Activated effector memory CD4-positive, alpha-beta T cell treated with anti-CD3 and anti-CD28 coated beads, Interleukin-2, amount 50 U/mL, for 16 hours (primary cell): Measurements from ENCODE around the gene CHCHD6.

ENCODE experiments used
- DNase-seq: peaks from one replicate; pipeline ENCODE4 v3.0.0-alpha.2; 2020

CHCHD6 gene

DNA sequence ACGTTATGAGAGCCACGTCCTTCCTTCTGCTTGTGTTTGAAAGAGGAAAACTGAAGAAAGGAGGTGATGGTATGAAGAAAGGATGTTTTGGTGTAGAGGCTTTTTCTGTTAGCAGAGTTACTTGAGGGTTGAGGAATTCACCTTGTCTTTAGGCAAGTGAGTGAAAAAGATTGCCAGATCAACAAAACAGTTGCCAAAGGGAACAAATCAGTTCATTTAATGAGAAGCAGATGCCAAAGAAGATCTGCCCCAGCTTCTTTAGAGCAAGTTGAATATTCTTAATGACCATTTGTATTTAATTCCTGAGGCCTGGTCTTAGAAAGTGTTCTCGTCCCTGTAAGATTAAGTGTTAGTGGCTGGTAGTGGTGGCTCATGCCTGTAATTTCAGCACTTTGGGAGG is 2.6 kb downstream of the CHCHD6 start:
- DNase-seq = no peak

DNA sequence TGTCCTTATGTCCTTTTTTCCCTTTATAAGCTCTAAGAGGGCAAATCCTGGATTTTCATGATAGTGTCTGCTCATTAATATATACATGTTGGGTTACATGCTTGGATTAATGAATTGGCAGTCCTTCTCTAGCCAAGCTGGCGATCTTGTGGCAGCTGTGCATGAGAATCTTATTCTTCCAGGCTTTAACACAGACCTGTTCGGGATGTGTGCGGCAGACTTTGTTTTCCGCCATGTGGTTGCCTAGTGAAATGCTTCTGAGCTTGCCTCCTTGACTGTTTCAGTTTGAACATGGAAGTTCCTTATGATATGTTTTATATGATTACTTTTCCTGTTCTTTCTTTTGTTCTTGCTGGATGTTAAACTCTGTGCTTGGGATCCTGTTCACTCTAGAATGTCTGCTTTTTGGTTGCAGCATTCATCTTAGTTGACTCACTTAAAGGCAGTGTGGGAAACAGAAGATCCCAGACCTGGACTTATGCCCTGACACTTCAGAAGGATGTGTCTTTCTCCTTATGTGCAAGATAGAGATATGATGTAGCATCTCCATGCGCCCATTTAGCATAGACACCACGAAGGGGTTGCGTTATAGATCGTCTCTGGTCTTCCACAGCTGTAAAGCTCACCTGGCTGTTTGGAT is 7.2 kb downstream of the CHCHD6 start:
- no peak for DNase-seq

DNA sequence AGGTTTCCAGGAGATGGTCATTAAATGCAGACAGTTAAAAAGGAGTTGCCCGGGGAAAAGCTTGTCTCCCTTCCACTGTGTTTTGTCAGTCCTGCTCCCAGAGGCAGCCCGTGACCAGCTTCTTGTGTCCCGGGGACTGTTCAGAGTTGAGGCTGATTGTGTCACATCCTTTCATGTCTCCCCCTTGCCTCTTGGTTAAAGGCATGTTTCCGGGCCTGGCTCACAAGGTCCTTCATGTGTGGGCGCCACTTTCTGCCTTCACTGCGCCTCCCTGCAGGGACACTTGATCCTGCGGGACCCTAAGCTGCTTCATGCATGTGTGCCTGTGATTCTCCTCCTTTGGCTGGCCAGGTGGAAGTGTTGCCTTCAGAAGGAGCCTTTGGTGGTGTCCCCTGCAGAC is 9.2 kb downstream of the CHCHD6 start:
- DNase-seq = no peak

DNA sequence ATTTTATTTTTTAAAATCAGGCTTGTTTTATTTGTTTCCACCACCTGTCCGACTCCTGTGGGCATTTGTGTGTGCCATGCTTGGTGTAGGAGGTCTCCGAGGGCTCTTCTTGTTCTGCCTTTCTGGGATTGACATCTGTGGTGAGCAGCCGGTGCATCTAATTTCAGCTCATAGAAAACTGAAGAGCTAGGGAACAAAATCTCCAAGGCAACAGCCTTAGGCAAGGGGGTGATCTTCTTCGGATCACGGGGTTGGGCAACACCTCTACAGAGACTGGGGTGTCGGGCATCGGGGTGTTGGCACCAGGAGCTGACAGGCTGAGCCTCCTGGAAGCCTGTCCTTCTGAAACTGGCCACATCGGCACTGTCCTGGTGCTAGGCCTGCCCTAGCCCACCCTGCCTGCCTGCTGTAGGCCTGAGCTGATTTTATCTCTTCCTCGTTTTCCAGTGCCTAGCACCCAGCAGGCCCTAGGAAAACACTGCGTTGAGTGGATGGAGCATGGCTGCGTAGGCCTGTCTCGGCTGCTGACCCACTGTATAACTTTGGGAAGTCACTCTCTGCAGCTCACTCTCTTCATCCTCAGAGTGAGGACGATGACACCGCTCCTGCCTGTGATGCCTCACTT is 10.3 kb downstream of the CHCHD6 start:
- DNase-seq = no peak

DNA sequence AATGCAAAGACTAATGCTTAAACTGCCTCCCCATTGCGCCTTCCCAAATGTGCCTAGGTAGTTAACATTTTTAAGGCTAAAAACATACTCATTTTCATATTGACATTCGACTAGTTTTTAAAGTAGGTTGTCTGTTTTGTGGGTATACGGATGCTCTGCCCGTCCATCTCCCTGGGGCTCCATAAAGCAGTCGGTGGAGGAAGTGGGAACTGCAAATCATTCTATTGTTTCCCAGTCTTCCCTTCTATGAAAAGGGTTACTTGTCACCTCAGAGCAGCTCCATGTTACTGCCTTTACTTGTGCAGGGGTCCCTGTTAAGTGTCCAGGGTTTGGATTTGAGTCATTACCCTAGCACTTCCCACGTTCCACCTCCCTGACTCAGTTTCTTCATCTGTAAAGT is 10.9 kb downstream of the CHCHD6 start:
- DNase-seq = no peak

DNA sequence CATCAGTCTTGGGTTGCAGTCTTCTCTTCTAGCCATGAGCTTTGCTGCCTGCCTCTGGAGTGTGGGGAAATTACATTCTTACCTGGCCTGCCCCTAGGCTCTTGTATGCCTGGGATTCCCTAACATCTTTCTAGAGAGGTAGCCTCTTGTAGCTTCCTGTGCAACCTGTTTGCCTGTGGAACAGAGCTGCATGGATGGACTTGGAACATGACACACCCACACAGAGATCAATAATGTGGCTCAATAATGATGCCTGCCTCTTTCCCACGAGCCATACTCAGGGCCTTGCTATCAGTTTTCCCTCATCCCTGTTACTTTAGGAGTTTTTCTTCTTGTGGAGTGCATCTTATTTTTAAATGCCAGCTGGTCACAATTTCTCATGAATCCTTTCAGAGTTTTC is 11.4 kb downstream of the CHCHD6 start:
- DNase-seq = no peak

DNA sequence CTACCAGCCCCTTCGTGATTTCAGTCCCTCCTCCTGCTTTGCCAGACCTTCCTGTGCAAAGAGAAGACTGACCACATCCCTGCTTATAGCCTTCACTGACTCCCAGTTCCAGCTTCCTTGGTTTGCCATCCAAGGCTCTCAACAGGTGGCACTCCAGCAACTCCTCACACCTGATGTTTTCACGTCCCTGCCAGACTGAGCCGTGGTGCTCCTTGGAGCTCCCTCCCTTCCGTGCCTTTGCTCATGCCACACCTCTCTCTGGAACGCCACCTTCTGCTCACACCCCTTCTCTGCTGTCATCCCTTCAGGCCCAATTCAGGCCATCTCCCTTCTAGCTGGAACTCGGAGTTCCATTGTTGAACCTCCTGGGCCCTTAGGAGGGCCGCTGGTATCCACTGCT is 12.0 kb downstream of the CHCHD6 start:
- DNase-seq = no peak

DNA sequence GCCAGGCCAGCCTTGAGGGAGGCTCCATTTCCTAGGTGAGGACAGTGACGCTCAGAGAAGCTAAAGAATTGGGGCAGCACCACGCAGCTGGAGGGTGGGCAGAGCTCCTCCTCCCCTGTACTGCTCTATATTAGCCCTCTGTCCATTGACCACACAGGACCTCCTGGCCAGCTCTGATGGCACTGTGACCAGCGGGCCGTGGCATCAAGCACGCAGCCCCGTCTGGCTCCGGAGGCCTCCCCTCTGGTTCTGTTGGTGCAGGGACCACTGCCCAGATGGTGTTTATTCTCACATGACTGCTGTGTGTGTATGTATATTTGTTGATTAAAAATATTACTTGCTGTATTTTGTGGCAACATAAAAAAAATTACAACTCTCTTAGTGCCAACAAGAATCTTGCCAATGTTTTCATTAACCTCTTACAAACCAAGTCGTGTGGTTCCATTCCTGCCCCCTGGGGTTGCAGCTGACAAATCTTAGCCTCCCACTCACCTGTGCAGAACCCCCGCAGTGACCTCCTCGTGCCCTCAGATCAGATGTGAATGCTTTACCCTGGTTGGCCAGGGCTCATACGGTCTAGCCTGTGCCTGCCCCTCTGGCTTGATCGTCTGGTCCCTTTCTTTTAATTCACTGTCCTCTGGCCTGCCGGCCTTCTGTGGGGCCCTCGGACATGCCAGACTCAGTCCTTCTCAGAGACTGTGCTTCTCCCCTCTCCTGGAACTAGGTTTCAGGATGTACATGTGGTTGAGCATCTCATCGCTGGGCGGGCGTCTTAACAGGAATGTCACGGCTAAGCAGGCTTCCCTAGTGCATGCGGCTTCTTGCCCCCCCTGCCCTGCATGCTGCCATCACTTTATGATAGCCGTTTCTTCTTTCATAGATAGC is 14.8 kb downstream of the CHCHD6 start:
- no peak for DNase-seq

DNA sequence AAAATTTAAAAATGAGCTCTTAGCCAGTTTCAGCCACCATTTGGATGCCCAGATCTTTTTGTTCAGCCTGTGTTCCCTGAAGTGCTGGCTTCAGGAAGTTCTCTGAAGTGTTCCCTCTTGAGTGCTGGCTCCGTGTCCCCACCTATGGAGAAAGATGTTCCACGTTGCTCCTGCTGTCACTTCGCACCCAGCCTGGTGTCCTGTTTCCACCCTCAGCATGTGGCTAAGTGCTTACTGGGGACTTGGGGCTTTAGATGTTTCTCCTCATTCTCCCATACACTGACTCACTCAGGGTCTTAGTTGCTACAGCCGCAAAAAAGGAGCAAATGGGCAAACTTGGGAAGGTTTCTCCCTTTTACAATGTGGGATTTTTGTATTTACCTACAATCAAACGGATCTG is 16.6 kb downstream of the CHCHD6 start:
- DNase-seq = no peak

DNA sequence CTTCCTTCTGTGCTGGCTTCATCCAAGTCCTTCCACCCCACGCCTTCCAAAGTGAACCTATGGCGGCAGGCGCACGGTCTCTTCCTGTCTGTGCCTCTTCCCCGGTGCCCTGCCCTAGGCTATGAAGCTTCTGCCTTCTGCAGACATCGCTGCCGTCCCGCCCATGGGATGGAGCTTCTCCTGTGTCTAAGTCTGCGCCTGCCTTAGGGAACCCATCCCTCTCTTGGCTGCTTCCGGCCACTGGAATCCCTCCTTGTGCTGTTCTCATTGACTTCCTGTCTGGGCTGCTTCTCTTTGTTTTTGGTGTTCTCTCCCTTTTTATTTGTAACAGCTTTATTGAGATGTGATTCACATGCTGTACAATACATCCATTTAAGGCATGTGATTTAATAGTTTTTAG is 17.2 kb downstream of the CHCHD6 start:
- DNase-seq = no peak

DNA sequence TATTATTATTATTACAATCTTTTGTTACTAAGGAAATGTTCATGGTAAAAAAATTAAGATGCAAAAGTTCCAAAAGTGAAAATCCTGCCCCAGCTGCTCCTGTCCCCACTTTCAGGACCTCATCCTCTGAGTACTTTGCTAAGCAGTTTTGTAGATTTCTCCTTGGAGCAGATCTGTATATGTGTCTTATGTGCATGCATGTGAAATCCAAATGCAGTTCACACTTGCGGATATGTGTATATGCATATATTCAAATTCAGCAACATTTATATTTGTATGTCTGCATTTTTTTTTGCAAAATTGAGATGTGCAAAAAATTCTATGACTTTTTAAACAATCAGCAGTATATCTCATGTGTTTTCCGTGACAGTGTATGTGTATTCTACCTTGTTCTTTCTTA is 19.2 kb downstream of the CHCHD6 start:
- DNase-seq = no peak

DNA sequence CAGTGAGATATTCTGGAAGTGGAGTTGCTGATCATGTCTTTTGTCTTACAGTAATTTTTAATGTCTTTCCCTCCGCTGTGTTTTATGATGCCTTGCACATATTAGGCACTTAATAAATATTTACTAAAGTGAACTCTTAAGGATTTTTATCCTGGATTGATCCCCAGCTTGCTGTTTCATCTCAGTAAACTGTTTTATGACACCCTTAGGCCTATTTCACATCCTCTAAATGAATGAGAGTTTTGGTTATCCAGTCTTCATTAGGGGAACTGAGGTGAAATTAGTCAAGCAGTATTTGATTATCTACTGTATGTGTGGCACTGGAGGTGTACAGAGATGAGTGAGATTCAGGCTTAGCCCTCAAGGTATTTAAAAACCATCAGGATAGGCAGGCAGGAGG is 19.8 kb downstream of the CHCHD6 start:
- no peak for DNase-seq

DNA sequence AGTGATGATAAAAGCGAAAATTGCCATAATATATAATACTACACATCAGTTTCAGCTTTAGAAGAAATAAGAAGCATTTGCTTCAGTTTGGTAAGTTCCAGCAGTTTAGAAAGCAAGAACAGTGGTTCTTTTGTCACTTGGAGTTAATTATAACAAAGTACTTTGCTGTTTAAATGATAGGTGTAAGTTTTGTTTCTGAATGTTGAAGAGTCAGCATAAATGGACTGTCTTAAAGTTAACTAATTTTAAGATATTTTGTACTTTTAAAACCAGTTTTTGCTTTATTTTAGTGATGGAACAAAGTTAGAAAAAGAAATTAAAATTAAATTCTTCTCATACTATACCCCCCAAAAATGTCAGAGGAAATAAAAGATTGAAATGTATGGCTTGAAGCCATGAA is 24.6 kb downstream of the CHCHD6 start:
- no peak for DNase-seq

DNA sequence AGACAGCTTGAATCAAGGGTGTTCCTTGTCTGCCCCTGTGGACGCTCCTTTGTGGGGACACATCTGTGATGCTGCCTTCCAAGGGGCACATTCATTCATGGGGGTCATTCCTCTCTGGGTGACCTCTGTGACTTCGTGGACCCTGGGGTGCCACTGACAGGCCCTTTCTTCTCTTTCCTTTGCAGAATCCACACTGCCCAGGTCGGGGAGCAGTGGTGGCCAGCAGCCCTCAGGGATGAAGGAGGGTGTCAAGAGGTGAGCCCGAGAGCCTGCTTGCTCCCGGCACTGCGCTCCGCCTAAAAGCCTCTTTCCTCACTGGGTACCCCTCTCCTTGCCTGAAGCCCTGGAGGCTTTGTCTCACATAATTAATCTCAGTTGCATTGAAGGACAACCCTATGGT is 26.3 kb downstream of the CHCHD6 start:
- no peak for DNase-seq

DNA sequence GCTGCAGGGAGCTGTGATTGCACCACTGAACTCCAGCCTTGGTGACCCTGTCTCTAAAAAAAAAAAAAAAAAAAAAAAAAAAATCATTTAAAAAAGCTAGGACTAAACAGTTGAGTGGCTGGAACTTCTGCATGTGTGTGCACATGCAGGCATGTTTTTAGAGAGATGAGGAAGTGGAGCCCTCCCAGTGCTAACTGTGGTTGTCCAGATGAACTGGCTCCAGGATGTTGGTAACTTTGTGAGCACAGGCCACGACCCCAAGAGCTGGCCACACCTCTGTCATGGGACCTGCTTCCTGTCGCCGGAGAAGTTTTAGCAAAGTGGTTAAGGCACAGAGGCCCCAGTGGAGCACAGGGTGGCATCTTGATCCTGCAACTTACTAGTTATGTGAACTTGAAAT is 27.0 kb downstream of the CHCHD6 start:
- DNase-seq = no peak

DNA sequence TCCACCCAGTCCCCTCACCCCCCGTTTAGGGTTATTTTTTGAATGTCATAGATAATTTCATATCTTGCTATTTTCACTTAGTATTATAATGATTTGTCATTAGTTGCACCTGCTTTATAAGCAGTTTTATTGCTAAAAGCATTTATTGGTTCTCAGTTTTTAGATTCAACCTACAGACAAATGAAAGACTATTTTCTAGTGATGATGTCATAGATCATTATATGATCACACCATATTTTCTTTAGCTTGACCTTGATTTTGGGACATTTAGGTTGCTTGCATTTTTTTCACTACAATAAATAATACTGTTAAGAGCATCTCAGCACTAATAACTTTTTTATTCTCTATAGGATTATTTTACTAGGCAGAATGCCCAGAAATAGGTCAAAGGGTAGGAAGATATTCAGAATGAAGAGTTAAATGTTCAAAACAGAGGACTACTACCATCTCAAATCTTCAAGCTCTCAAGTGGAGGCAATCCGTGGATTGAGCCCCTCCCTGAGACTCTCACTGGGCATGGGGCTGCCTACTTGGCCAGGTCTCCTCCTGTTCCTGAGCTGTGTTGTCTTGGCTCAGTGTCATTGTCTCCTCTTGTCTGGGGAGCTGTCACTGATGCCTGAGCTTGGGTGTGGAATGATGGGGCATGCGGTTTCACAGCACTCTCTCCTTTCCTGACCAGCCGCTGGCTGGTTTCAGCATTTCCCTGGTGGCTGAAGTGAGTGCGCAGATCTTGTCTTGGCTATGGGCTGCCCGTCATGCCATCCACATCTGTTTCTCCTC is 28.4 kb downstream of the CHCHD6 start:
- no peak for DNase-seq

DNA sequence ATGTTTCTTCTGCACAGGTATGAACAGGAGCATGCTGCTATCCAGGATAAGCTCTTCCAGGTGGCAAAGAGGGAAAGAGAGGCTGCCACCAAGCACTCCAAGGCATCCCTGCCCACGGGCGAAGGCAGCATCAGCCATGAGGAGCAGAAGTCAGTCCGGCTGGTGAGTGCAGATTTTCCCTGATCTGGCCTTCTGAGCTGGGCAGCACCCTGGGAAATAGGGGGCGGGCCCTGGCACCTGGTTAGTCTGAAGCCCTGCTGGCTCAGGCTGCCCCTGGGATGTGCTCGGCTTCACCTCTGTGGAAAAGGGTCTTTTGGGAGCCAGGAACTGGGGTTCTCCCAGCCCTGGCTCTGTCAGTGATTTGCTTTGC is 29.0 kb downstream of the CHCHD6 start:
- no peak for DNase-seq

DNA sequence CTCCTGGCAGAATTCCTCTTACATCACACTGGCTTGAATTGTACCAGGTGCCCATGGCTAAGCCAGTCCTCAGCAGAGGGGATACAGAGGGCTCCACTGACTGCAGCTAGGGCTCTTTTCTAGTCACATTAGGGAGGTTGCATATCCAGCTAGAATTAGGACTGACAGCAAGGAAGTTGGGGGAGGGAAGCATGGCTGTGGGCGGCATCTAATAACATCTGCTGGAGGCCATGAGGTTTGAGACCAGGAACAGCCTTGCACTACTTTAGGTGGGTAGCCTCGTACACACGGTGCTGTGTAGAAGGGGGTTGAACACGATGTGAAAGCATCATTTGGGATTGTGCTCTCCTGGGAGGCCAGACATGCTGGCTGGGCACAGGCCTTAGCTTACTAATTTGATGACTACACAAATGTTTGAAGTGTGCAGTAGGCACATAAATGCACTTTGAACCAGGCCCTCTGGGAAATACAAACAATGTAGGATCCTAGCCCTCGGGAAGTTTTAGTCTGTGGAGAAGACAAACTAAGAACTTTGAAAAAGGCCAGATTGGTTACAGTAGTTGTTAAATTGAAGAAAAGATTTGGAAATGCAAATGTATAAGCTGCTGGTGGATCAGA is 30.2 kb downstream of the CHCHD6 start:
- DNase-seq = no peak

DNA sequence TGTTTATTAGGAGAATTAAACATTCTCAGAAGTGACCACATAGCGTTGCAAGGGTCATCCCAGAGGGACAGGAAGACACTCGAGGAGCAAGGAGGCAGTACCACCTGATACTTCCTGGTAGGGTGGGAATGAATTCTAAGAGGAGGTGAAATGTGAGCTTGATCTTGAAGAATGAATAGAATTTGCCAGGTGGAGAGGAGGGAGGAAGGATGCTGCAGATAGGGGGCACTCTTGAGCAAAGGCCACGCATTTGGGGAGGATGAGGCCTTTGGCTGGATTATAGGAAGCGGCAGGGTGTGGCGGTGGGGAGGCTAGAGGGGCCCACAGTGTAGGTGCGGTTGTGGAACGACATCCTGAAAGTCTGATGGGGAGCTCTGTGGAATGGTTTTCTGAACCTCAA is 33.5 kb downstream of the CHCHD6 start:
- DNase-seq = no peak

DNA sequence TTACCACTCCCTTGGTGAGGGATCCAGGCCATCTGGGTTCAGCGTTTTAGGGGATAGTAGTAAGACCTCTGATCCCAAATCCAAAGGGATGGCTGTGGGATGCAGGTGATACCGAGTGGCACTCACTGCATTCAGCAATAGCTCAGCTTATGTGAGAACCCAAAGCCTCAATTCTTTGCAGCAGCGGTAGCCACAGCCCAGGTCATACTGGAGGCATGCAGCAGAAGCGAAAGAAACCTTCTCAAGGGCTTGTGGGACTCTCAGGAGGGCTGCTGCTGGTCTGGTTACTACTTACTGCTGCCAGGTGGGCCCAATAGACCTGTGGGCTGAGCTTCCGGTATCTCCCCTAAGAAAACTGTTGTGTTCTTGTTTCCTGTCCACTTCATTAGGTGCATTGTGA is 38.0 kb downstream of the CHCHD6 start:
- no peak for DNase-seq

DNA sequence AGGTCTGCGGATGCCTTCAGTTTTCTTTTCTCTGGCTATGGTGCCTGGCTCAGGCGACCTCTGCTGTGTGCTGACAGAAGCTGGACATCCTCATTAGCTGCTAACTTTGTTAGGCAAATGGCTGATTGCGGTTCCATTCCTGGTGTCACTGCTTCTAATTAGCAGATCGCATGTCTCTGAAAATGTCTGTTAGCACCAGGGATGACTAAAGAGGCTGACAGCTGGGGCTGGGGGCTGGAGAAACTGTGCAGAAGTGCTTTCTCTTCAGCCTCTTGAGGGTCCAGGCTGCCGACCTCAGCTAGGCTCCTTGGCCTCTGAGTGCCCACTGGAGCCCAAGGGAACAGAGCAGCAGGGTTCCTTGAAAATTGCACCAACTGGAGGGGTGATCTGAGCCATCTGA is 39.3 kb downstream of the CHCHD6 start:
- peak; percentile 16 for DNase-seq

DNA sequence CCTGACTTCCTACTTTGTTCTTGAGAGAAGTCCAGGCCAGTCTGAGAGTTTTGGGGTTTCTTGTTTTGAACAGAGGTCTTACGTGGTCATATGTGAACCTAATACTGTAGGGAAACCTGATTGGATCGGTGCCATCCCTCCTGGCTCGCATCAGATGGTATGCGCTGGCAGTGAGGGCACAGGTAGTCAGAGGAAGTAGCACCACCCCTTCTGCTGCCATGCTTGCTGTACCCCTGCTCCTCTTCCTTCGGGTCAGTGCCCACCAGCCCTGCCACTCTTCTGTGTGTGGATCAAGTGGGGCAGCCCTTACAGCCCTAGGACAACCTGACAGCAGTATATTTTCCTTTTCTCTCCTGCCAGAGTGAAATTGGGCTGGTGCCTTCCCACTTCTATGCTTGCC is 39.7 kb downstream of the CHCHD6 start:
- DNase-seq = no peak

DNA sequence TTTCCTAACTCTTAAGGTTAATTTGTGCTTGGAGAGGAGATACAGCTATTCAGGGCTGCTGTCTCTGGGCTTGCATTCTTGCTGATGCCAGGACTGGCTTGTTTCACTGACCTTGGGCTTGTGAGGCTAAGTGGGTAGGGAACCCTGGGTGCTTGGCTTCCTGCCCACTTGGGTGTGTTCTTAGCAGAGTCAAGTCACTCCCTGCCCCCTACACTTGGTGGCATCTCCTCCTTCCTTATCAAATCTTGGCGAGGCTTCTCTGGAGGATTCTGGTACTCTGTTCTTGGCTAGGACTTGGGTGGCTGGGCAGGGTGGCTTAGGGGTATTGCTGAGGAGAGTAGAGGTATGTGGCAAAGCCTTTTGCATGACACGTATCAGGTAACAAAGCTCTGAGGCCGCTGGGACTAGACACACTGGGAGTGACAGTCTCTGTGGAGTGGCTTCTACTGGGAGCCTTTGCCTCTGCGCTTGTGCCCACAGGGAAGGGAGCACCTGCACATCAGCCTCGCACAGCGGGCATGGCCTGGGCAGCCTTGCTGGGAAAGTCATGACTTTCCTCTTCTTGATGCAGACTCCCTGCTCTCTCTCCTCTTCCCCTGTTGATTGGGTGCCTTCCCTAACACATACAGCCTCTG is 41.8 kb downstream of the CHCHD6 start:
- no peak for DNase-seq
